ENCODE results near the gene SNAP25. TPM values are rescaled to one million over a fixed set of nuclear protein-coding genes. Genes with fewer than 3 reads are reported as not detected.

The SNAP25 gene
- total RNA-seq, 4 donors from 2014 or later: 2.9 to 4.8 (median 3.9) TPM

DNA sequence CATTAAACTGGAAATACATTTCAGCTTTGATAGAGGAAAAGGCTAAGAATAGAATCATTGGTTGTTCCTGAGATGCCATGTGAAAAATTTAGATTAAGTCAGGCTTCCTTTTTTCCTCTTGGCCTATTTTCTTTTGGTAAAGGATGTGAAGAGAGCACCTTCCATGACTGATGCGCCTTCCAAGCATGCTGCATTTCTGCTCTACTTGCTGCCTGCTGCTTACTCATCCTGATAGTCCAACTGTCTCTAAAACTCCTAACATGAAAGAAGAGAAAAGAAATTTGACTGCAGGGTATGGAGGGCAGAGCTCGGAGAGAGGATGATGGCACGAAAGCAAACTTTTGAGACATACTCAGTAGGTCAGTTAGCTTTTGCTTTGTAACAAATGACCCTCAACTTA lies 28.8 kb downstream of the SNAP25 start:
- Histone ChIP-seq H3K27me3 (no peaks in the 10 kb centered on the region), H3K4me3 (no peak overlapping the region), H3K27ac (replicated peaks in 1 of 4) (no peak overlapping the region), H3K4me1 (no peaks in the 10 kb centered on the region), H3K36me3 (no peaks in the 10 kb centered on the region), H3K9me3 (no peaks in the 10 kb centered on the region)
- TF ChIP-seq POLR2A (IDR thresholded peaks at IDR 0.05; ENCODE audit: low read depth) (no peak), POLR2AphosphoS5 (IDR thresholded peaks at IDR 0.05) (no peak), EP300 (IDR thresholded peaks at IDR 0.05) (no peak)
- TF ChIP-seq, protein P1, sequence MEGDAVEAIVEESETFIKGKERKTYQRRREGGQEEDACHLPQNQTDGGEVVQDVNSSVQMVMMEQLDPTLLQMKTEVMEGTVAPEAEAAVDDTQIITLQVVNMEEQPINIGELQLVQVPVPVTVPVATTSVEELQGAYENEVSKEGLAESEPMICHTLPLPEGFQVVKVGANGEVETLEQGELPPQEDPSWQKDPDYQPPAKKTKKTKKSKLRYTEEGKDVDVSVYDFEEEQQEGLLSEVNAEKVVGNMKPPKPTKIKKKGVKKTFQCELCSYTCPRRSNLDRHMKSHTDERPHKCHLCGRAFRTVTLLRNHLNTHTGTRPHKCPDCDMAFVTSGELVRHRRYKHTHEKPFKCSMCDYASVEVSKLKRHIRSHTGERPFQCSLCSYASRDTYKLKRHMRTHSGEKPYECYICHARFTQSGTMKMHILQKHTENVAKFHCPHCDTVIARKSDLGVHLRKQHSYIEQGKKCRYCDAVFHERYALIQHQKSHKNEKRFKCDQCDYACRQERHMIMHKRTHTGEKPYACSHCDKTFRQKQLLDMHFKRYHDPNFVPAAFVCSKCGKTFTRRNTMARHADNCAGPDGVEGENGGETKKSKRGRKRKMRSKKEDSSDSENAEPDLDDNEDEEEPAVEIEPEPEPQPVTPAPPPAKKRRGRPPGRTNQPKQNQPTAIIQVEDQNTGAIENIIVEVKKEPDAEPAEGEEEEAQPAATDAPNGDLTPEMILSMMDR (IDR thresholded peaks at IDR 0.05): no peak
- 95% methylated on average over 3 of the region's 3 CpGs for WGBS
- no peak for DNase-seq (ENCODE audit: extremely low spot score)
- intact Hi-C loops (cut with DNase I): no loop called here

- Histone ChIP-seq H3K27ac (replicated peaks in 1 of 4) (no peak overlapping the region), H3K9me3 (no peaks in the 10 kb centered on the region), H3K27me3 (no peaks in the 10 kb centered on the region), H3K4me3 (no peak overlapping the region), H3K4me1 (no peaks in the 10 kb centered on the region), H3K36me3 (no peaks in the 10 kb centered on the region)
- WGBS: 67% methylated on average over 6 of the region's 6 CpGs
- DNase-seq (ENCODE audit: extremely low spot score): no peak
- TF ChIP-seq, protein P1 (IDR thresholded peaks at IDR 0.05): no peak
- TF ChIP-seq POLR2AphosphoS5 (IDR thresholded peaks at IDR 0.05): no peak
- TF ChIP-seq EP300 (IDR thresholded peaks at IDR 0.05): no peak
- no peak for TF ChIP-seq POLR2A (IDR thresholded peaks at IDR 0.05; ENCODE audit: low read depth)
- intact Hi-C loops (cut with DNase I): no loop called here
These were observed 30.6 kb downstream of the SNAP25 start for GRCh38 chr20:10249048-10249770.

DNA sequence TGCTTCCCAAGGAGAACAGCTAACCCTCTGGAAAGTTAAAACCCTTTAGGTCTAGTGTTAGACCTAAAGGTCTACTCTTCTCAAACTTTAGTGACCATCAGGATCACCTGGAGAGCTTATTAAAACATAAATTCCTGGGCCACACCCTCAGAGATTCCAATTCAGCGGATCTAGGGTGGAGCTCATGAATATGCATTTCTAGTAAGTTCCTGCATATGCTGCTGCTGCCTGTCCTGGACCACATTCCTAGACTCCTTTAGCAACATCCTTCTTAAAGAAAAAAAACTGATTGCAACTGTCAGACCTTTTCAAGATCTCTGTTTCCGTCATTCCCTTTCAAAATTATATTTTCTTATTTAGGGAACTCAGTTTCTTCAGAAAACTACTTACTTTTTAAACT lies 31.2 kb downstream of the SNAP25 start:
- Histone ChIP-seq H3K4me1 (no peaks in the 10 kb centered on the region), H3K27ac (replicated peaks in 1 of 4) (no peak overlapping the region), H3K27me3 (no peaks in the 10 kb centered on the region), H3K9me3 (no peaks in the 10 kb centered on the region), H3K4me3 (no peak overlapping the region), H3K36me3 (no peaks in the 10 kb centered on the region)
- no peak for TF ChIP-seq POLR2A (IDR thresholded peaks at IDR 0.05; ENCODE audit: low read depth)
- no peak for TF ChIP-seq POLR2AphosphoS5 (IDR thresholded peaks at IDR 0.05)
- TF ChIP-seq, protein P1 (IDR thresholded peaks at IDR 0.05): no peak
- TF ChIP-seq EP300 (IDR thresholded peaks at IDR 0.05): no peak
- WGBS: 90% methylated on average over 2 of the region's 2 CpGs
- no peak for DNase-seq (ENCODE audit: extremely low spot score)
- intact Hi-C loops (cut with DNase I): no loop called here

DNA sequence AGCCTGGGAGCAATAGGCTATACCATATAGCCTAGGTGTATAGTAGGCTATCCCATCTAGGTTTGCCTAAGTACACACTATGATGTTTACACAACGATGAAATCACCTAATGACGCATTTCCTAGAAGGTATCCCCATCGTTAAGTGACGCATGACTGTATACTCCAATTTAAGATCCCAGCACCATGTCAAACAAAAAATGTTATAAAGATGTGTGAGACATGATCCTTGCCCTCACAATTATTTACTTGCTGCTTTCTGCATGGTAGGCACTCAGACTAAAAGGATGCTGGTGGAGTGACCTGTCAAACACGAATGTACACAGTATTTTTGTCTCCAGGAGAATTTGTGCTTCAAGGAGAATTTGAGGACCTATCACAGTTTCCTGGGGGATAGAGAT lies 32.3 kb downstream of the SNAP25 start:
- no peaks in the 10 kb centered on the region for H3K27me3 ChIP-seq

GRCh38 chr20:10253780-10254179 lies 35.1 kb downstream of the SNAP25 start:
- no peak for DNase-seq (ENCODE audit: extremely low spot score)
- no peak overlapping the region for H3K4me3 ChIP-seq
- no peak overlapping the region for H3K27ac ChIP-seq (replicated peaks in 1 of 4)
- H3K36me3 ChIP-seq: no peaks in the 10 kb centered on the region
- TF ChIP-seq EP300 (IDR thresholded peaks at IDR 0.05): no peak
- TF ChIP-seq, protein P1 (IDR thresholded peaks at IDR 0.05): no peak
- no peak for TF ChIP-seq POLR2A (IDR thresholded peaks at IDR 0.05; ENCODE audit: low read depth)
- no peak for TF ChIP-seq POLR2AphosphoS5 (IDR thresholded peaks at IDR 0.05)
- H3K4me1 ChIP-seq: no peaks in the 10 kb centered on the region
- H3K27me3 ChIP-seq: no peaks in the 10 kb centered on the region
- 84% methylated on average over 3 of the region's 3 CpGs for WGBS
- H3K9me3 ChIP-seq: no peaks in the 10 kb centered on the region
- intact Hi-C loops (cut with DNase I): no loop called here

More for the DNA sequence above, 32.3 kb downstream of the SNAP25 start:
- no peak overlapping the region for H3K4me3 ChIP-seq
- no peak overlapping the region for H3K27ac ChIP-seq (replicated peaks in 1 of 4)
- no peak for DNase-seq (ENCODE audit: extremely low spot score)
- no peaks in the 10 kb centered on the region for H3K36me3 ChIP-seq
- no peaks in the 10 kb centered on the region for H3K9me3 ChIP-seq
- no peak for TF ChIP-seq POLR2A (IDR thresholded peaks at IDR 0.05; ENCODE audit: low read depth)
- WGBS: 77% methylated on average over 5 of the region's 5 CpGs
- no peaks in the 10 kb centered on the region for H3K4me1 ChIP-seq
- intact Hi-C loops (cut with DNase I): no loop called here

All from esophagus muscularis mucosa (tissue), 4 donors.